MM.1S (cell line): ENCODE data around the gene SIGLEC8.

Experiments used
- DNase-seq: peaks from one replicate; pipeline ENCODE4 v3.0.0-alpha.2; 2015
- H2AFZ ChIP-seq: fragments of 300-600 bp; sonication (generic); 2 replicates; pipeline ENCODE4 v1.6.0; 2016; ENCODE audit warnings: antibody characterized with exemption, low read length
- H3F3A ChIP-seq: fragments of 300-600 bp; sonication (generic); 2 replicates; pipeline ENCODE4 v1.6.1; 2016; ENCODE audit warnings: mild to moderate bottlenecking, antibody characterized with exemption, low read length, moderate library complexity, mixed read lengths; ENCODE audit not compliant: insufficient read depth
- H3K27ac ChIP-seq: fragments of 300-600 bp; sonication (generic); 2 replicates; pipeline ENCODE4 v1.5.1; 2016; ENCODE audit warnings: mild to moderate bottlenecking, low read length
- H3K27me3 ChIP-seq: fragments of 300-600 bp; sonication (generic); replicated peaks from 2 replicates; pipeline ENCODE4 v1.6.0; 2016; ENCODE audit warnings: low read length; ENCODE audit not compliant: insufficient read depth
- H3K36me3 ChIP-seq: fragments of 300-600 bp; sonication (generic); replicated peaks from 2 replicates; pipeline ENCODE4 v1.6.1; 2016; ENCODE audit warnings: mild to moderate bottlenecking, low read length, mixed read lengths; ENCODE audit not compliant: insufficient read depth
- H3K4me1 ChIP-seq: fragments of 300-600 bp; sonication (generic); 2 replicates; pipeline ENCODE4 v1.6.1; 2016; ENCODE audit warnings: low read length, mixed read lengths
- H3K4me2 ChIP-seq: fragments of 300-600 bp; sonication (generic); 2 replicates; pipeline ENCODE4 v1.6.0; 2016; ENCODE audit warnings: low read depth, low read length
- H3K4me3 ChIP-seq: fragments of 300-600 bp; sonication (generic); 2 replicates; pipeline ENCODE4 v1.5.1; 2016; ENCODE audit warnings: low read length, mixed read lengths
- H3K79me2 ChIP-seq: fragments of 300-600 bp; sonication (generic); 2 replicates; pipeline ENCODE4 v1.6.1; 2016; ENCODE audit warnings: mixed run types, low read length, mixed read lengths
- H3K9ac ChIP-seq: fragments of 300-600 bp; sonication (generic); 2 replicates; pipeline ENCODE4 v1.6.1; 2016; ENCODE audit warnings: low read length, mixed read lengths
- H3K9me2 ChIP-seq: fragments of 300-600 bp; sonication (generic); replicated peaks from 2 replicates; pipeline ENCODE4 v1.6.1; 2016; ENCODE audit warnings: mild to moderate bottlenecking, low read length, mixed read lengths; ENCODE audit not compliant: insufficient read depth
- H3K9me3 ChIP-seq: fragments of 300-600 bp; sonication (generic); replicated peaks from 2 replicates; pipeline ENCODE4 v1.6.1; 2016; ENCODE audit warnings: mild to moderate bottlenecking, low read length, mixed read lengths; ENCODE audit not compliant: insufficient read depth
- H4K20me1 ChIP-seq: fragments of 300-600 bp; sonication (generic); 2 replicates; pipeline ENCODE4 v1.6.1; 2016; ENCODE audit warnings: mild to moderate bottlenecking, low read length, moderate library complexity, mixed read lengths; ENCODE audit not compliant: insufficient read depth
- EZH2 ChIP-seq: fragments of 300-600 bp; sonication (generic); optimal IDR thresholded peaks from 2 replicates; pipeline ENCODE3; 2017; ENCODE audit warnings: low read depth, mild to moderate bottlenecking, antibody characterized with exemption, low read length, mixed read lengths
- EZH2phosphoT487 ChIP-seq: fragments of 300-600 bp; sonication (generic); IDR thresholded peaks from 2 replicates; pipeline ENCODE4 v1.6.1; 2018; ENCODE audit warnings: antibody characterized with exemption, low read length
- TF ChIP-seq, protein P1 (sequence below): fragments of 300-600 bp; sonication (generic); IDR thresholded peaks from 2 replicates; pipeline ENCODE4 v1.5.1; 2016; ENCODE audit warnings: antibody characterized with exemption, low read length, mixed read lengths

SIGLEC8 gene

DNA sequence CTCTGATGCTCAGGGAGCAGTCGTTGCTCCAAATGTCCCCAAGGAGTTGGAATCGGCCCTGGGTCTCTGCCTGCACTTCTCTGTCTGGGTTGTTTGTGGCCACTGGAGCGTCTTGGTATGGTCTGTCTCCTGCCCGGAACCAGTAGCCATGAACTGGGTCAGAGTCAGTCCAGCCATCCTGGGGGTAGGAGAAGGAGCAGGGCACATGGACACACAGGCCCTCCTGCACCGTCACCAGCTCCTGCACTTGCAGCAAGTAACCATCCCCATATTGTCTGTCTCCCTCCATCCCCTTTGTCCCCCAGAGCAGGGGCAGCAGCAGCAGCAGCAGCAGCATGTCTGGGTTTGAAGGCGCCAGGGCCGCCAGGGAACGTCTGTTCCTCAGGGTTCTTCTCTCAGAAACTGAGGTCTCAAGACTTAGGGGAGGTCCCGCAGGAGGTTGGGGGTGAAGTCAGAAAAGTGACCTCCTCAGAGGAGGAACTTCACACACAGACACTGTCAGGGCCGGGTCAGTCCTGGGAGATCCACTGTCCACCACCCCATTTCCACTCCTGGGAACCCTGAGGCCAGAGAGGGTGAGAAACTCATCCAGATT is at the start of gene SIGLEC8:
Gene SIGLEC8 (minus strand): TSS at position 404 of the 595 bp plus-strand sequence. CDS start 67 bp downstream, at position 337.
- no peak within 1 kb of the TSS for H3K4me2 ChIP-seq
- no peaks in the 10 kb centered on the region for H3K79me2 ChIP-seq
- no peaks in the 10 kb centered on the region for H3F3A ChIP-seq
- no peak for DNase-seq
- no peak within 1 kb of the TSS for H2AFZ ChIP-seq
- no peak for TF ChIP-seq EZH2
- TF ChIP-seq EZH2phosphoT487, result no peak
- TF ChIP-seq, protein P1, sequence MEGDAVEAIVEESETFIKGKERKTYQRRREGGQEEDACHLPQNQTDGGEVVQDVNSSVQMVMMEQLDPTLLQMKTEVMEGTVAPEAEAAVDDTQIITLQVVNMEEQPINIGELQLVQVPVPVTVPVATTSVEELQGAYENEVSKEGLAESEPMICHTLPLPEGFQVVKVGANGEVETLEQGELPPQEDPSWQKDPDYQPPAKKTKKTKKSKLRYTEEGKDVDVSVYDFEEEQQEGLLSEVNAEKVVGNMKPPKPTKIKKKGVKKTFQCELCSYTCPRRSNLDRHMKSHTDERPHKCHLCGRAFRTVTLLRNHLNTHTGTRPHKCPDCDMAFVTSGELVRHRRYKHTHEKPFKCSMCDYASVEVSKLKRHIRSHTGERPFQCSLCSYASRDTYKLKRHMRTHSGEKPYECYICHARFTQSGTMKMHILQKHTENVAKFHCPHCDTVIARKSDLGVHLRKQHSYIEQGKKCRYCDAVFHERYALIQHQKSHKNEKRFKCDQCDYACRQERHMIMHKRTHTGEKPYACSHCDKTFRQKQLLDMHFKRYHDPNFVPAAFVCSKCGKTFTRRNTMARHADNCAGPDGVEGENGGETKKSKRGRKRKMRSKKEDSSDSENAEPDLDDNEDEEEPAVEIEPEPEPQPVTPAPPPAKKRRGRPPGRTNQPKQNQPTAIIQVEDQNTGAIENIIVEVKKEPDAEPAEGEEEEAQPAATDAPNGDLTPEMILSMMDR, result no peak
- H3K27me3 ChIP-seq, result no peaks in the 10 kb centered on the region
- no peaks in the 10 kb centered on the region for H3K4me1 ChIP-seq
- no peaks in the 10 kb centered on the region for H3K36me3 ChIP-seq
- H3K9me3 ChIP-seq, result no peaks in the 10 kb centered on the region
- H4K20me1 ChIP-seq, result no peaks in the 10 kb centered on the region
- H3K4me3 ChIP-seq, result no peak within 1 kb of the TSS
- no peak within 1 kb of the TSS for H3K27ac ChIP-seq
- no peaks in the 10 kb centered on the region for H3K9me2 ChIP-seq
- no peak within 1 kb of the TSS for H3K9ac ChIP-seq

DNA sequence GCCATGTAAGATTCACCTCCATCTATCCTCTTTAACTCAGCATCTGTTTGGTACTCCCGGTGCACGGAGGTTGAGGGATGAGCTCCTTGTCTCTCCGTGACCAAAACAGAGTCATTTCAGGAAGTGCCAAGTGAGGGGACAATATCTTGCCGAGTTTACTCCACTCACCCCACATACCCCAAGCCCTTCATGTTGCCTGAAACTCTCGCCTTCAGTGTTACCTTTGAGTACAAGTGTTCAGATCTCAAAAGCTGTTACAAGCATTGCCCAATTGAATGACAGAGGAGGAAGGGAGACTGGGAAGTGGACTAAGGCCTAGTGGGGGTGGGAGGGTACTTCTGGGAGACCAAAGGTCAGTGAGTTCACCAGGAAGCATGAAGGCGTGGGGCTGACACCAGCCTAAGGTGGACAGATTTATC is 49.4 kb upstream of the SIGLEC8 start:
- no peak overlapping the region for H3K27ac ChIP-seq
- TF ChIP-seq EZH2phosphoT487, result no peak
- H3K4me2 ChIP-seq, result no peak overlapping the region

DNA sequence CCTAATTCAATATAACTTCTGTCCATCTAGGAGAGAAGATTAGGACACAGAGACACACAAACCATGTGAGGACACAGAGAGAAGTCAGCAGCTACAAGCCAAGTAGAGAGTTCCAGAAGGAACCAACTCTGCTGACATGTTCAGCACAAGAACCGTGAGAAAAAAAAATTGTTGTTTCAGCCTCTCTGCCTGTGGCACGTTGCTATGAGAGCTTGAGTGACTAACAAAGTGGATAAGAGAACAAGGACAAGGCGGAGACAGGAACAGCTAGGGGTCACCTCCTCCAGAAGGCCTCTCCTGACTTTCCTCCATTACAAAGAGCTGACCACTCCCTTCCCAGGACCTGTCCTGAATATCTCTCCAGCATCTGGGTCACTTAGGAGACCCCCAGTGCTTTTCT is 48.9 kb upstream of the SIGLEC8 start:
- no peaks in the 10 kb centered on the region for H3K4me1 ChIP-seq
- H3K36me3 ChIP-seq, result no peaks in the 10 kb centered on the region
- no peak overlapping the region for H3K9ac ChIP-seq
- H3F3A ChIP-seq, result no peaks in the 10 kb centered on the region
- H3K4me2 ChIP-seq, result no peak overlapping the region
- no peak for DNase-seq
- no peak overlapping the region for H3K4me3 ChIP-seq
- no peaks in the 10 kb centered on the region for H3K27me3 ChIP-seq
- no peaks in the 10 kb centered on the region for H3K79me2 ChIP-seq
- H3K9me2 ChIP-seq, result no peaks in the 10 kb centered on the region
- no peak overlapping the region for H3K27ac ChIP-seq
- H2AFZ ChIP-seq, result no peak overlapping the region
- H4K20me1 ChIP-seq, result no peaks in the 10 kb centered on the region; the same call in 1 of the 2 replicates
- H3K9me3 ChIP-seq, result no peaks in the 10 kb centered on the region
- TF ChIP-seq, protein P1, result no peak
- TF ChIP-seq EZH2phosphoT487 (no peak), EZH2 (no peak)

More for the DNA sequence above, 49.4 kb upstream of the SIGLEC8 start:
- Histone ChIP-seq H3K27me3 (no peaks in the 10 kb centered on the region), H3K4me3 (no peak overlapping the region), H3K4me1 (no peaks in the 10 kb centered on the region), H3K9me3 (no peaks in the 10 kb centered on the region), H3K79me2 (no peaks in the 10 kb centered on the region), H3K9me2 (no peaks in the 10 kb centered on the region), H3K9ac (no peak overlapping the region), H4K20me1 (no peaks in the 10 kb centered on the region; the same call in 1 of the 2 replicates), H2AFZ (no peak overlapping the region), H3K36me3 (no peaks in the 10 kb centered on the region), H3F3A (no peaks in the 10 kb centered on the region)
- no peak for DNase-seq

DNA sequence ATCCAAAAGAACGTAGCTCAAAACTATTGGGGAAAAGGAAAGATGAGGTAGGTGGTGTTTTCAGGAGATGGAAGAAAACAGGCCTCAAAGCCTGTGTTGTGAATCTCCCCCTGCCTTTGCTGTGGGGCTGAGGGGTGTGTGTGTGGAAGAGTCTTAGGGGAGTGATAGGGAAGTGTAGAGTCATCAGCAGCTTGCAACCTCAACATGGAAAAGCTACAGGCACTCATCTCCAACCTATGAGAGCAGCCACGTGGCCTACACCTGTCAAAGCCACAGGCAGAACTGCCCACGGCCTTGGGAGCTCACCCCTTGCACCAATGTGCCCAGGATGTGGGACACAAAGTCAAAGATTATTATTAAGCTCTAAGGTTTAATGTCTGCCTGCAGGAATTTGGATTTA is 47.6 kb upstream of the SIGLEC8 start:
- H3K4me1 ChIP-seq, result no peaks in the 10 kb centered on the region
- no peaks in the 10 kb centered on the region for H3F3A ChIP-seq
- no peaks in the 10 kb centered on the region for H3K9me3 ChIP-seq
- no peaks in the 10 kb centered on the region for H3K9me2 ChIP-seq
- H3K4me3 ChIP-seq, result no peak overlapping the region
- no peak for DNase-seq
- H3K9ac ChIP-seq, result no peak overlapping the region
- no peaks in the 10 kb centered on the region; the same call in 1 of the 2 replicates for H4K20me1 ChIP-seq
- H3K36me3 ChIP-seq, result no peaks in the 10 kb centered on the region
- H3K79me2 ChIP-seq, result no peaks in the 10 kb centered on the region
- TF ChIP-seq EZH2phosphoT487 (no peak), EZH2 (no peak)
- TF ChIP-seq, protein P1, result no peak
- no peaks in the 10 kb centered on the region for H3K27me3 ChIP-seq
- no peak overlapping the region for H3K27ac ChIP-seq
- H2AFZ ChIP-seq, result no peak overlapping the region
- H3K4me2 ChIP-seq, result no peak overlapping the region
